GM12865 (cell line): ENCODE measurements around the gene GLIS1.
A peak's percentile ranks its signal among the peaks of the same experiment; 100 is the strongest.

Experiments used
- DNase-seq: peaks from one replicate; pipeline ENCODE4 v3.0.0; 2010; ENCODE audit warnings: low read depth
- H3K4me3 ChIP-seq: 2 replicates; pipeline ENCODE4 v1.5.1; 2011; ENCODE audit warnings: mild to moderate bottlenecking, low read depth, low read length, control low read depth
- TF ChIP-seq, protein P1 (sequence below): IDR thresholded peaks from 2 replicates; pipeline ENCODE4 v1.5.1; 2011; ENCODE audit warnings: low read length, control low read depth, low read depth, inconsistent platforms; ENCODE audit not compliant: insufficient read depth; ENCODE audit errors: missing control alignments

Gene GLIS1

DNA sequence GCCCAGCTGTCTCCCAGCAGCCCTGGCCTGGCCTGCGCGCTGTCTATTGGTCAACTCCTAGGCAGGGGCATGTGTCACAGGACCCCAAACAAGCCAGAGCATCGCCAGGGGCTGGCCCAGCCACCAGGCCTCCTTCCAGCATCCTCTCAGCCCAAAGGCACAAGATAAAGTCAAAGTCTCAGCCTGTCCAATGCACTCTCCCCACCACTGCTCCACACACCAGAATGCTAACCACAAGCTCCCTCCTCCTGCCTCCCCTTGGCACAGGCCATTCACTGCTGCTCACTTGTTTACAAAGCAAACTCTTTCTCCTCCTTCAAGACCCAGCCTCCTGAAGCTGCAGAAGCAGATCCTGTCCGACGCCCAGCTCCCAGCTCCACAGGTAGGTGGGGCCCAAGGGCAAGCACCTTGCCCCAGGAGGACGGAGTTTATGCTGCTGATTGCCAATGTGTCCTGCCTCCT lies 146.4 kb downstream of the GLIS1 start:
- H3K4me3 ChIP-seq, result no peak overlapping the region
- no peak for DNase-seq
- TF ChIP-seq, protein P1, sequence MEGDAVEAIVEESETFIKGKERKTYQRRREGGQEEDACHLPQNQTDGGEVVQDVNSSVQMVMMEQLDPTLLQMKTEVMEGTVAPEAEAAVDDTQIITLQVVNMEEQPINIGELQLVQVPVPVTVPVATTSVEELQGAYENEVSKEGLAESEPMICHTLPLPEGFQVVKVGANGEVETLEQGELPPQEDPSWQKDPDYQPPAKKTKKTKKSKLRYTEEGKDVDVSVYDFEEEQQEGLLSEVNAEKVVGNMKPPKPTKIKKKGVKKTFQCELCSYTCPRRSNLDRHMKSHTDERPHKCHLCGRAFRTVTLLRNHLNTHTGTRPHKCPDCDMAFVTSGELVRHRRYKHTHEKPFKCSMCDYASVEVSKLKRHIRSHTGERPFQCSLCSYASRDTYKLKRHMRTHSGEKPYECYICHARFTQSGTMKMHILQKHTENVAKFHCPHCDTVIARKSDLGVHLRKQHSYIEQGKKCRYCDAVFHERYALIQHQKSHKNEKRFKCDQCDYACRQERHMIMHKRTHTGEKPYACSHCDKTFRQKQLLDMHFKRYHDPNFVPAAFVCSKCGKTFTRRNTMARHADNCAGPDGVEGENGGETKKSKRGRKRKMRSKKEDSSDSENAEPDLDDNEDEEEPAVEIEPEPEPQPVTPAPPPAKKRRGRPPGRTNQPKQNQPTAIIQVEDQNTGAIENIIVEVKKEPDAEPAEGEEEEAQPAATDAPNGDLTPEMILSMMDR, result peak; percentile 10

DNA sequence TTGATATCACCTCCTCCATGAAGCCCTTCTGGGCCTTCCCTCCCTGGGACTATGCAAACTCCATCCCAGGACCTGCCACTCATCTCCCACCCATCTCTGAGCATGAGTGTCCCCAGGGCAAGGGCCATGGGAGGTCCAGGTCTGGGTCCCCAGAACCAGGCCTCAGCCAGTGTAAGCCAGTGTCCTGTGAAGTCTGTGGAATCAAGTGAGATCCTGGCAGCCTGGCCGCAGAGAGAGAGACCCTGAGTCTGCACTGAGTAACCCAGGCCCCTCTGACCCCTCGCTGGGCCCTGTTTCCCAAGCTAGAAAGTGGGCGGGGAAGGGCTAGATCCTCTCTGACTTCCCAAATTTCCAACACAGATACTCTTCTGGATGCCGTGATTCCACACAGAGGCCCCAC lies 147.0 kb downstream of the GLIS1 start:
- TF ChIP-seq, protein P1, result no peak
- DNase-seq, result no peak
- H3K4me3 ChIP-seq, result no peak overlapping the region

DNA sequence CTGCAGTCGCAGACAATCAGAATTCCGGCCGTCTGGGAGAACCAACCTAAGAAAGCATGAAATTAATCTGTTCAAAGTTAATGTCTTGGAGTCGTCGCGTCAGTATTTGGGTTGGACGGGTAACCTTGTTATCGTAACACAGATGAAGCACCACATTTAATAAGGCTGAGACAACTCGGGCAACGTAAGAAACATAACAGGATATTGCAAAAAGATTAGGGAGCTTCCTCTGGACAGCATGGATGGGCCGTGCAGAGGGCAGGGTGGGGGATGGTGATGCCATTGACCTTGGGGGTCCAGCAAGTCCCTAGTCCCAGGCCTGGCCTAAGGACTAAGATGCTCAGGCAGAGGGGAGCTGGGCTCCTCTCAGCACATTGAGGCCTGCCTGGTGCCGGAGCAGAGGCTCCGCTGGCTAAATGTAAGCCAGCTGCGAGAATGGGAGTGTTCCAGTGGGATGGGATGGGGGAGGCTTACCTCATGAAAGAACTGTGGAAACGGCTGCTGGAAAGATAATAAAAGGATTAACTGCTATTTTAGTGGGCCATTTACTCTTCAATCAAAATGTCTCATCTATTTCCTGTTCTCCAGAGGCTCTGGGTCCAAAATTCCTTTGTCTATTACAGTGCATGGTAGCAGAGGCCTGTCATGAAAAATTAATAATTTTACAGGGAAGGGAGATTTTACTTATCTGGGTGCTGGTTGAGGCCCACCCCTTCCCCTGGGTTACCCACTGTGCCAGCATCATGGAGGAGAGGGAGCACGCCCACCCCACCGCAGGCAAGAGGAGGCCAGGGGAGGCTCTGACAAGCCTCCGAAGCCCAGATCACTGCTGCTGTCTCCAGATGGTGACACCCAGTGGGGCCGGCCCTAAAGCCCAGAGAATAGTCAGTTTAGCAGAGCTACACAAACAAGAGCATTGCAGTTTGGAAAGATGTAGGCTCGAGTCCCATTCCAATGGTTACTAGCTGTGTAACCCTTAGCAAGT lies 148.1 kb downstream of the GLIS1 start:
- no peak overlapping the region for H3K4me3 ChIP-seq
- TF ChIP-seq, protein P1, result no peak
- no peak for DNase-seq

DNA sequence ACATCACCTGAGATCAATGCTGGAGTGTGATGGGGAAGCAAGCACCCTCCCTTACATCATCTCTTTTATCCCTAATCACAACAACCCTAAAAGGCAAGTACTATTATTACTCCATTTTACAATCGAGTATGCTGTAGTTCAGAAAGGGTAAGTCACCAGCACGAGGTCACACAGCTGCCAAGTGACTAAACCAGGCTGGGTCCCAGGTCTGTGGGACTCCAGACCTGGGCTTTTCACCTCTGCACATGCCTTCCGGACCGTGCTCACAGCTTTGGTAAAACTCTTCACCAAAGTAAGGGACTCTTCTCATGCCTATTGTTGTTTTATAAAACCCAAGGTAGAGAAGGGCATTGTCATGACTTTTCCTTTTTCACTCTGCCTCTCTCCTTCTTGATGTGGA lies 148.9 kb downstream of the GLIS1 start:
- H3K4me3 ChIP-seq, result no peak overlapping the region
- TF ChIP-seq, protein P1, result no peak

DNA sequence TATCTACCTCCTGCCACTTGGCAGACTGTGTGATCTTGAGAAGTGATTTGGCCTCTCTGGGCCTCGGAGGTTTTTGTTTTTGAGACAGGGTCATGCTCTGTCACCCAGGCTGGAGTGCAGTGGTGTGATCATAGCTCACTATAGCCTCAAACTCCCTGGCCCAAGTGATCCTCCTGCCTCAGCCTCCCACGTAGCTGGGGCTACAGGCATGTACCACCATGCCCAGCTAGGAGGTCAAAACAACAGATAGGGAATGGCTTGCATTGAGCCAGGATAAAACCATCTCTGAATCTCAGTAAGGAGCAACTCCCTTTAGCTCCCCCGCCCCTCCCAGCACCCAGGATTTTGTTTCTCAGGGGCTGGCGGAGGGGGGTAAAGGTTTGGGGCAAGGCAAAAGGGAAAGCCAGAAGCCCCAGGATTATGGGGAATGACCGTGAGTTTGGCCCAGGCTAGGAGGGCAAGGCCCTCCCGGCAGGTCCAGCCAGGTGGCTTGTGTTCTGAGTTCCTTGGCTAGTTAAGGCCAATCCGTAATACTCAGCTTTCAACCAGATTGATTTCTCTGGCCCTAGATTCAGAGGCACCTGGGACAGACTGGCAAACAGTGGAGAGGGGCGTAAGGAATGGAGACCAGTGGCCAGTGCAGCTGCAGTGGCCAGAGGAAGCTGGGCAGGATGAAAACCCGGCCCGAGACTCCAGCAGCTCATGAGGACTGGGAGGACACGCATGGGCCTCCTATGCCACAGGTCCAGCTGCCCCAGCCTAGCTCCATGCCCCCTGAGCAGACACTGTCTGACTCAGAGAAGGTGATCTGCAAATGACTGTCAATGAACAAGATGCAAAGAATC lies 149.7 kb downstream of the GLIS1 start:
- H3K4me3 ChIP-seq, result no peak overlapping the region
- DNase-seq, result no peak
- TF ChIP-seq, protein P1, result no peak

More for the DNA sequence above, 148.9 kb downstream of the GLIS1 start:
- DNase-seq, result no peak

DNA sequence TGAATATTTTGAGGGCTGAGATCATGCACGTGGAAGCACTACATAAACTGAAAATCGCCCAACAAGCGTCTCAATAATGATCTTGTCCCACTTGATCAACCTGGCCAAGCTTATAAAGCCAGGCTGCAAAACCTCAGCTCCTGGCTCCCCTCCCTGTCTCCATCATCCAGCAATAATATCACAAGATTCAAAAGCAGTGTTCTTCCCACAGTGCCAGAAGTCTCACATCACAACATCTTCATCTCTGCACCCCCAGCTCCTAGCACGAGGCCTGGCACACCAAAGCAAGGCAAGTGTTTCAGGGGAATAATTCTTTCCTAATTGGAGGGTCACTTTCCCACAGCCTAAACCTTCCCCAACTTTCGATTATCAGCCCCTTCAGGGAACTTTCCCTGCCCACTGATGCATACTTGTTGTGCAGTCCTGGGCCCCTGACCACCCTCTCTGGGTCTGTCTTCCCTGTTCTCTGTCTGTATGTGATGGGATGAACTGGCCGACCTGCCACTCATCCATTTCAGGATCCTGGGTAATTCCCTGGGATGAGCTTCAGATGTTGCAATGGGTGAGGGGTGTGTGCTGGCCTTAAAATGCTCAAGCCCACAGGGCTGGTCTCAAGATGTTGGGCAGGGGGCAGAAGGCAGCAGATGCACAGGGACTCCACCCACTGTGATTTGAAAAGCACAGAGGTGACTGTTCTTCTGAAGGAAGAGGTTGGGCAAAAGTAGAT lies 150.7 kb downstream of the GLIS1 start:
- DNase-seq, result no peak
- TF ChIP-seq, protein P1, result no peak
- H3K4me3 ChIP-seq, result no peak overlapping the region
